Tibial nerve (tissue), 4 donors: ENCODE measurements around the gene LGR5.

Source experiments
- EP300 ChIP-seq, 2 donors: sonication (generic); formaldehyde crosslinking; IDR thresholded peaks; one replicate each; pipeline ENCODE4 v1.6.1; 2017; ENCODE audit warnings: antibody characterized with exemption in 2 of 2, mild to moderate bottlenecking in 1 of 2
- POLR2A ChIP-seq, 2 donors: fragments of 450-650 bp; IDR thresholded peaks; one replicate each; pipeline ENCODE4 v1.6.1; 2017; ENCODE audit warnings: antibody characterized with exemption in 2 of 2, mild to moderate bottlenecking in 2 of 2, moderate library complexity in 2 of 2
- TF ChIP-seq, protein P1 (sequence below), 5 experiments: fragments of 200-600 bp in 3 of 5; fragments of 450-650 bp in 2 of 5; sonication (generic) in 3 of 5; IDR thresholded peaks; one replicate each; pipeline ENCODE4 v1.5.1; 2016 to 2019; ENCODE audit warnings: antibody characterized with exemption in 5 of 5, mild to moderate bottlenecking in 3 of 5, moderate library complexity in 2 of 5

DNA sequence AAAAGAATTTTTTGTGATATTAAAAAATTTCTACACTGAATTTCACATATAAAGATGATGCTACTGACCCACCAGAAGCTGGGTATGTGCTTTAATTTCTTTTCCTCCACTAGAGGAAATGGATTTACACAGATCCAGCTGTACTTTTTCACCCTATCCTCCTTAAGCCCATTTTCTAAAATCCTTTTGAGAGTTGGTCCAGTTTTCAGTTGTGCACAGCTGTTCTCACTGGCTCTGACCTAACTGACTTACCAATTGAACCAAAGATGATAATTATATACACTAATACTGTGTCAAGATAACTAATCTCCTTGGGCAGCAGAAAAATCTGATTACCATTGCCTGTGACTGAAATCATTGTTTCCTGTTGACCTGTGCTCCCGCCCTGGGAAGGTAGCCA is 115.6 kb downstream of the LGR5 start:
- TF ChIP-seq EP300 (IDR thresholded peaks at IDR 0.05) (no peak), POLR2A (IDR thresholded peaks at IDR 0.05) (no peak)
- TF ChIP-seq, protein P1, sequence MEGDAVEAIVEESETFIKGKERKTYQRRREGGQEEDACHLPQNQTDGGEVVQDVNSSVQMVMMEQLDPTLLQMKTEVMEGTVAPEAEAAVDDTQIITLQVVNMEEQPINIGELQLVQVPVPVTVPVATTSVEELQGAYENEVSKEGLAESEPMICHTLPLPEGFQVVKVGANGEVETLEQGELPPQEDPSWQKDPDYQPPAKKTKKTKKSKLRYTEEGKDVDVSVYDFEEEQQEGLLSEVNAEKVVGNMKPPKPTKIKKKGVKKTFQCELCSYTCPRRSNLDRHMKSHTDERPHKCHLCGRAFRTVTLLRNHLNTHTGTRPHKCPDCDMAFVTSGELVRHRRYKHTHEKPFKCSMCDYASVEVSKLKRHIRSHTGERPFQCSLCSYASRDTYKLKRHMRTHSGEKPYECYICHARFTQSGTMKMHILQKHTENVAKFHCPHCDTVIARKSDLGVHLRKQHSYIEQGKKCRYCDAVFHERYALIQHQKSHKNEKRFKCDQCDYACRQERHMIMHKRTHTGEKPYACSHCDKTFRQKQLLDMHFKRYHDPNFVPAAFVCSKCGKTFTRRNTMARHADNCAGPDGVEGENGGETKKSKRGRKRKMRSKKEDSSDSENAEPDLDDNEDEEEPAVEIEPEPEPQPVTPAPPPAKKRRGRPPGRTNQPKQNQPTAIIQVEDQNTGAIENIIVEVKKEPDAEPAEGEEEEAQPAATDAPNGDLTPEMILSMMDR (IDR thresholded peaks at IDR 0.05), result no peak
